SK-N-SH treated with all-trans-retinoic acid at 6 μM for 48 hours (cell line): ENCODE results near the gene ACRV1.

Source experiments
- ATAC-seq: fragments of 200-7000 bp; cut with Tn5 transposase; 3 replicates; pipeline ENCODE4 v1.9.1; 2020; ENCODE audit warnings: mild to moderate bottlenecking, moderate library complexity
- ARNTL ChIP-seq: fragments of 450-650 bp; formaldehyde crosslinking; IDR thresholded peaks from 2 replicates; pipeline ENCODE4 v1.5.0; 2020; ENCODE audit warnings: low read depth, mild to moderate bottlenecking, moderate library complexity, borderline replicate concordance
- BACH2 ChIP-seq: fragments of 250-450 bp; sonication (Bioruptor Pico); IDR thresholded peaks from 2 replicates; pipeline ENCODE4 v1.9.0; 2021; ENCODE audit warnings: mild to moderate bottlenecking, borderline replicate concordance
- CREB5 ChIP-seq: fragments of 250-450 bp; sonication (Bioruptor Pico); IDR thresholded peaks from 2 replicates; pipeline ENCODE4 v1.5.1; 2020; ENCODE audit warnings: low read depth, mild to moderate bottlenecking, moderate library complexity
- CSDC2 ChIP-seq: fragments of 250-450 bp; sonication (Bioruptor Pico); IDR thresholded peaks from 2 replicates; pipeline ENCODE4 v1.5.0; 2020; ENCODE audit warnings: mild to moderate bottlenecking, moderate library complexity
- CSRNP3 ChIP-seq: fragments of 250-450 bp; sonication (Bioruptor Pico); IDR thresholded peaks from 2 replicates; pipeline ENCODE4 v1.5.1; 2021; ENCODE audit warnings: mild to moderate bottlenecking, moderate library complexity
- ESRRG ChIP-seq: fragments of 250-450 bp; sonication (Bioruptor Pico); IDR thresholded peaks from 2 replicates; pipeline ENCODE4 v1.6.1; 2021; ENCODE audit warnings: mild to moderate bottlenecking
- GLIS3 ChIP-seq: fragments of 250-450 bp; sonication (Bioruptor Pico); IDR thresholded peaks from 2 replicates; pipeline ENCODE4 v1.5.0; 2020; ENCODE audit warnings: mild to moderate bottlenecking, moderate library complexity
- ISL1 ChIP-seq: fragments of 250-450 bp; sonication (Bioruptor Pico); IDR thresholded peaks from 2 replicates; pipeline ENCODE4 v2.1.2; 2022; ENCODE audit warnings: mild to moderate bottlenecking, moderate library complexity
- OSR1 ChIP-seq: fragments of 250-450 bp; sonication (Bioruptor Pico); IDR thresholded peaks from 2 replicates; pipeline ENCODE4 v1.8.0; 2022; ENCODE audit warnings: moderate library complexity, mild to moderate bottlenecking, inconsistent platforms
- PATZ1 ChIP-seq: fragments of 250-450 bp; sonication (Bioruptor Pico); IDR thresholded peaks from 2 replicates; pipeline ENCODE4 v1.8.0; 2020; ENCODE audit warnings: mild to moderate bottlenecking, moderate library complexity, borderline replicate concordance
- PPARA ChIP-seq: fragments of 250-450 bp; sonication (Bioruptor Pico); IDR thresholded peaks from 2 replicates; pipeline ENCODE4 v1.5.0; 2020; ENCODE audit warnings: mild to moderate bottlenecking, borderline replicate concordance
- RARB ChIP-seq: fragments of 250-450 bp; sonication (Bioruptor Pico); IDR thresholded peaks from 2 replicates; pipeline ENCODE4 v1.8.0; 2021; ENCODE audit warnings: mild to moderate bottlenecking, moderate library complexity
- SNAI2 ChIP-seq: fragments of 250-450 bp; sonication (Bioruptor Pico); IDR thresholded peaks from 2 replicates; pipeline ENCODE4 v1.5.0; 2020; ENCODE audit warnings: mild to moderate bottlenecking, moderate library complexity
- TCF4 ChIP-seq: fragments of 250-450 bp; sonication (Bioruptor Pico); IDR thresholded peaks from 2 replicates; pipeline ENCODE4 v1.8.0; 2021; ENCODE audit warnings: mild to moderate bottlenecking, moderate library complexity, borderline replicate concordance
- TSHZ2 ChIP-seq: fragments of 250-450 bp; sonication (Bioruptor Pico); IDR thresholded peaks from 2 replicates; pipeline ENCODE4 v1.5.0; 2020; ENCODE audit warnings: mild to moderate bottlenecking, moderate library complexity
- ZC3H10 ChIP-seq: fragments of 250-450 bp; sonication (Bioruptor Pico); IDR thresholded peaks from 2 replicates; pipeline ENCODE4 v1.5.1; 2021; ENCODE audit warnings: mild to moderate bottlenecking, moderate library complexity
- ZFP3 ChIP-seq: fragments of 250-450 bp; sonication (Bioruptor Pico); IDR thresholded peaks from 2 replicates; pipeline ENCODE4 v1.5.0; 2020; ENCODE audit warnings: mild to moderate bottlenecking, moderate library complexity
- ZNF565 ChIP-seq: fragments of 450-650 bp; formaldehyde crosslinking; conservative IDR thresholded peaks from 2 replicates; pipeline ENCODE4 v1.5.0; 2020; ENCODE audit warnings: low read depth, mild to moderate bottlenecking, moderate library complexity
- ZNF70 ChIP-seq: fragments of 450-650 bp; formaldehyde crosslinking; IDR thresholded peaks from 2 replicates; pipeline ENCODE4 v1.5.0; 2020; ENCODE audit warnings: mild to moderate bottlenecking, moderate library complexity

ACRV1 gene

GRCh38 chr11:125663910-125664309, 16.7 kb downstream of the ACRV1 start (continued):
- TF ChIP-seq TSHZ2 (CRISPR knock-in tag) (no peak), ISL1 (no peak), ESRRG (no peak), TCF4 (CRISPR knock-in tag) (no peak), SNAI2 (CRISPR knock-in tag) (no peak)

GRCh38 chr11:125662689-125663088, 18.0 kb downstream of the ACRV1 start:
- TF ChIP-seq BACH2 (CRISPR knock-in tag) (no peak), PATZ1 (no peak), TSHZ2 (CRISPR knock-in tag) (no peak), RARB (CRISPR knock-in tag) (no peak)

GRCh38 chr11:125649465-125650166, 31.0 kb downstream of the ACRV1 start:
- no peak for TF ChIP-seq ZFP3 (CRISPR knock-in tag)
- no peak for TF ChIP-seq ZNF70 (CRISPR knock-in tag)
- TF ChIP-seq ARNTL (CRISPR knock-in tag), result no peak
- no peak for TF ChIP-seq CSDC2
- TF ChIP-seq ZNF565 (CRISPR knock-in tag), result no peak
- TF ChIP-seq CSRNP3 (CRISPR knock-in tag), result no peak
- TF ChIP-seq ISL1, result no peak
- no peak for ATAC-seq

More at GRCh38 chr11:125662689-125663088, 18.0 kb downstream of the ACRV1 start:
- ATAC-seq, result no peak

GRCh38 chr11:125645871-125646270, 34.8 kb downstream of the ACRV1 start:
- ATAC-seq, result no peak
- no peak for TF ChIP-seq CSDC2
- no peak for TF ChIP-seq ZC3H10
- no peak for TF ChIP-seq ARNTL (CRISPR knock-in tag)
- TF ChIP-seq OSR1 (CRISPR knock-in tag), result no peak
- TF ChIP-seq CREB5, result no peak
- TF ChIP-seq PPARA (CRISPR knock-in tag), result no peak
- TF ChIP-seq SNAI2 (CRISPR knock-in tag), result no peak
- TF ChIP-seq CSRNP3 (CRISPR knock-in tag), result no peak
- TF ChIP-seq ZFP3 (CRISPR knock-in tag), result no peak
- TF ChIP-seq GLIS3, result no peak
- no peak for TF ChIP-seq ESRRG
- TF ChIP-seq PATZ1, result no peak
